WI38 (cell line): Measurements from ENCODE around the gene OPCML.

Source experiments
- H3K4me3 ChIP-seq: 2 replicates; pipeline ENCODE4 v1.5.1; 2011; ENCODE audit warnings: low read depth, mild to moderate bottlenecking, control low read depth, low read length
- CTCF ChIP-seq: IDR thresholded peaks from 2 replicates; pipeline ENCODE4 v1.5.1; 2012; ENCODE audit warnings: low read depth, mild to moderate bottlenecking, control low read depth, low read length

The OPCML gene

GRCh38 chr11:132528181-132528580 lies 1004.1 kb downstream of the OPCML start:
- H3K4me3 ChIP-seq = no peak overlapping the region
- TF ChIP-seq CTCF = no peak

GRCh38 chr11:132523929-132524328 lies 1008.4 kb downstream of the OPCML start:
- no peak for TF ChIP-seq CTCF

GRCh38 chr11:132520199-132520598 lies 1012.1 kb downstream of the OPCML start:
- no peak for TF ChIP-seq CTCF
- H3K4me3 ChIP-seq = no peak overlapping the region

More at GRCh38 chr11:132523929-132524328, 1008.4 kb downstream of the OPCML start:
- H3K4me3 ChIP-seq = no peak overlapping the region

- no peak overlapping the region for H3K4me3 ChIP-seq
- TF ChIP-seq CTCF = no peak
Measured at GRCh38 chr11:132519241-132519815, 1013.0 kb downstream of the OPCML start.

GRCh38 chr11:132504501-132505041 lies 1027.7 kb downstream of the OPCML start:
- no peak overlapping the region for H3K4me3 ChIP-seq
- no peak for TF ChIP-seq CTCF

GRCh38 chr11:132501356-132501755 lies 1030.9 kb downstream of the OPCML start:
- no peak overlapping the region for H3K4me3 ChIP-seq
- TF ChIP-seq CTCF = no peak

GRCh38 chr11:132499661-132500060 lies 1032.6 kb downstream of the OPCML start:
- no peak for TF ChIP-seq CTCF

More at GRCh38 chr11:132499661-132500060, 1032.6 kb downstream of the OPCML start:
- H3K4me3 ChIP-seq = no peak overlapping the region
